Activated T-cell treated with anti-CD3 and anti-CD28 coated beads, Interleukin-2, amount 50 U/mL, for 48 hours (primary cell): Measurements from ENCODE around the gene MPZL1.
A peak's percentile ranks its signal among the peaks of the same experiment; 100 is the strongest.
"Not testable (repeated sequence)": the region's sequence is repeated elsewhere in the genome, so short reads cannot be mapped to it uniquely, and the experiment has no call there.

Source experiments
- DNase-seq, 2 experiments: peaks; one replicate each; pipeline ENCODE4 v3.0.0-alpha.2; 2020

The MPZL1 gene

DNA sequence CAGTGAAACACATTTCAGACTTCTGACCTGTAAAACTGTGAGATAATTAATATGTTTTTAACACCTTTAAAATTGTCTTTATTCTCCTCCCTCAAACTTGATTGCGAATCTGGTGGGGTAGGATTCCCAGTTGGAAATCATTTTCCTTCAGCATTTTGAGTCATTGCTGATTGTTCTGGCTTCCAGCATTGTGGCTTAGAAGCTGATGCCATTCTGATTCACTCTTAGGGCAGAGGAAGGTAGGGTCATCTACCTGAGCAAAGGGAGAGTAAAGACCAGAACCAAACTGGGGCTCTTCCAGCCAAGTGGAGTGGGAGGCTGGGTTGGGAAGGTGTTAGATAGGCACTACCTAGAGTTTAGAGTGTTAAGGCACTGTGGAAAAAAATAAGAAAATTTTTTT lies 61.2 kb downstream of the MPZL1 start:
- DNase-seq, result no peak

- DNase-seq, result no peak
These were observed 63.2 kb downstream of the MPZL1 start for GRCh38 chr1:167784876-167785550.

GRCh38 chr1:167786502-167786901 lies 64.7 kb downstream of the MPZL1 start:
- no peak for DNase-seq

DNA sequence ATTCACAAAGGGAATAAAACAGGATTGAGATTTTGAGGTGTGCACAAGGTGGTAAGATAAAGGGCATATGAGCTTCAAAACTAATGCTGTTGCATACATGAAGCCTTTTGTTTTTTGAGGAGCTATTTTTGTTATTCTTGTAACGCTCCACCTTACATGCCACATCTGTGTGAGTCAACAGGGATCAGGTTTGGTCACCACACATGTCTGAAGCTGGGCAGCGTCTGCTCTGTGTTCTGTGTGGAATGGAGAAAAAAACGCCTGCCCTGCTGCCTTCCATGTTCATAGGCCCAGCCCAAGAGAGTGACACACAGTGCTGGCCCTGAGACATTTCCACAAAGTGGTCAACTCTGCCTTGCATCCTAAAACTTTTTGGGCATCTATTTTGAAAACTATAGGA lies 67.7 kb downstream of the MPZL1 start:
- no peak for DNase-seq

DNA sequence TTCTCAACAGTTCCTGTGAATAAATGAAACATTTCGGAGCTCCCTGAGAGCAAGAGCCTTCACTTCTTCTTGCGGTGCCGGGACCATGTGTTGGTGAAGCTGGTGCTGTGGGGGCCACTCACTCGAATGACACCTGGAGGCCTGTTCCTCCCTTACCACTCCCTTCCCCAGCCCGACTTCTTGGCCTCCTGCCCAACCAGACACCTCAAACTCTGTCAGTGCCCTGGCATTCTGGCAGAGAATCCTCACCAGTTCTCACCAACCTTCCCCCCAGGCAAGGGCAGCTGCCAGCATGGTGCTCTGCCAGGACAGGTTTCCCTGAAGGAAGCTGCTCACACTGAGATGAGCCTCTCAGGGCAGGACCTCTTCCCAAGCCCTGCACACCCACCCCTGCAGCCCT lies 68.3 kb downstream of the MPZL1 start:
- DNase-seq, result no peak

- DNase-seq, result no peak
These were observed 69.8 kb downstream of the MPZL1 start for GRCh38 chr1:167791281-167792187.

DNA sequence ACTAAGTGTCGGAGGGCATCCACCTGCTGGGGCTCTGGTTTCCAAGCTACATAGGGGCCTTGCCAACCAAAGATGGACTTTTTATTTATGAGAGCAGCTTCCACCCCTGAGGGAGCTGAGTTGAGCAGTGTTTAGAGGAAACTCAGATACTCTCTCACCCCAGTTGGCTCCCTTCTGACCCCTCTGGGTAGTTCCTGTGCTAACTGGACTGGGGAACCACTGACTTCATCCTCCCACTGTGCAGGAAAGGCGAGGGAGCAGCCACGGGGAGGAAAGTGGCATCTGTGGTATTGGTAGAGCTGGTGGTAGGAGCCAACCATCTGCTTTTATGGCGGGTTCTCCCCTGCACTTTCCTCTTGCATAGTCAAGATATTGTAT lies 70.4 kb downstream of the MPZL1 start:
- no peak for DNase-seq

DNA sequence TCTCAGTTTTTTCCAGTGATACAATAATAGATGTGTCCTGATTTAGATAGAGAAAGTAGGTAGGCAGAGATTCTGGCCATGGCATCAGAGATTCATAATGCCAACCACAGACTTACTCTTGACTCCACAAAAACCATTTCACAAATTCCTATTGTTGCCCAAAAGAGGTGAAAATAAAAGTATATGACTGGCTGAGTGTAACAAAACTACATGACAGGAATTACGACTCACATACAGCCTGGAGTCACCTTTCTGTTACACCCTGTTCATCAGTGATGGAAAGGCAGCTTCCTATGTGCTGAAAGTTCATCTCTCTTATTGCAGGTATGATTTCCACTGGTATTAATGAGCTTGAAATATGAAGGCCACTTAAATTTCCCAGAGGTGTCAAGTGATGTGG lies 72.3 kb downstream of the MPZL1 start:
- DNase-seq, result no peak

DNA sequence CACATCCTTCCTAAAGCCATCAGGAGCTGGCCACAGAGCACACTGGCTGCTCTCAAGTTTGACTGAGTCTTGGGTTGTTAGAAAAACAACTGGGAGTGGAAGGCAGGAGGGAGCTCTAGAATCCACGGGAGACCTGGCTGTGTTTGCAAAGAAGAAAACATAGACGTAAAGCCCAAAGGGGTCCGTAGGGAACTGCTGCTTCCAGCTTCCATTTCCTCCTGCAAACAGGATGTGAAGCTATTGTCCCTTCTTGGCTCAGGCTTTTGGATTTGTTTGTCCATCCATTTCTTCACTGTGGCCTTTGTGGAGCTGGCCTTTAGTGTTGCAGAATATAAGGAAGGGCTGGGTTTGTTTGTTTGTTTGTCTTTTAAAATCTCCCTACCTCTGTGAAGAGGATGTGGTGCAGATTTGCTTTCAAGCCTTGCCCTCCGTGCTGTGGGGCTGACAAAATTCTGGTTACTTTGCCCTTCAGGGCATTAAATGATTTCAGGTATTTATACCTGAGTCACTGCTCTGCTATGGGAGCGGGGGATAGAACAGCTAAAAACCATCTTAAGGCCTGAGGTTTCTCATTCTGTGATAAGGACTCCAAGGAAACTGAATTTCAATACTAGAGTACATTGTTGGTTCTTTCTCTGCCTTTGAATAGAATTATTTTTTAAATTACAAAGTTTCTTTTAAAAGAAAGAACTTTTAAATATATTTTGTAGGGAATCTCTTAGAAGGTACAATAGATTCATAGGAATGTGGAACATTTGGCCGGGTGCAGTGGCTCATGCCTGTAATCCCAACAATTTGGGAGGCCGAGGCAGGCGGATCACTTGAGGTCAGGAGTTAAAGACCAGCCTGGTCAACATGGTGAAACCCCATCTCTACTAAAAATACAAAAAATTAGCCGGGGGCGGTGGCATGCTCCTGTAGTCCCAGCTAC lies 74.3 kb downstream of the MPZL1 start:
- no peak for DNase-seq

DNA sequence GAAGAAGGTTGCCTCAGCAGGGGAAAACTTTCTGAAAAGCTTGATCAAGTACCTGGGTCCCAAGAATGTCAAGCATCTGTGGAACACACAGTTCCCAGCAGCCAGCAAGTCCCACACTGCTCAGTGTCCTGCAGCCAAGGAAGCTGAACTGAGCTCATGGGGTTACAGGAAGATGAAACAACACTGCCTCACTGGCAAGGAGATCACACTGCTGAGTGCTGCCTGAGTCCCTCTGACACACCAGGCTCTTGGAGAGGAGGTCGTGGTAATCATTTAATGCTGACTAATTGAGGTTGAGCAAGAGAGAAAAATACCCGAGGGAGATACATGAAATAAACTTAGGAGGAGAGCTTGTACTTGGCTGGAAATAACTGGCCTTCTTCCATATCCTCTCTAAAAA lies 75.2 kb downstream of the MPZL1 start:
- peak in 1 of 2 experiments; percentile 35 for DNase-seq

GRCh38 chr1:167798952-167799351 lies 77.2 kb downstream of the MPZL1 start:
- DNase-seq, result no peak

DNA sequence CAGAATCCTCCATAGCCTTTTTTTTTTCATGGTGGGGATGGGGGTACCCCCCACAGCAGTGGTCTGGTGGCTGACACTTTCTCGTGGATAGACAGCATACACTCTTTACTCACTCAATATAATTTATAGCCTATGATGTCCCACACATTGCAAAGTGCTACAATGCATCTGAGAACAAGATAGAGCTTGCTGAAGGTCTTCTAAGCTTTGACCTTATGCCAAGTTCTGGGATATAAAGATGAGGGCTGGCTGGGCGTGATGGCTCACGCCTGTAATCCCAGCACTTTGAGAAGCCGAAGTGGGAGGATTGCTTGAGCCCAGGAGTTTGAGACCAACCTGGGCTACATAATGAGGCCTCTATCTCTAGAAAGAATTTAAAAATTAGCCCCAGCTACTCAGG lies 78.0 kb downstream of the MPZL1 start:
- DNase-seq, result no peak

DNA sequence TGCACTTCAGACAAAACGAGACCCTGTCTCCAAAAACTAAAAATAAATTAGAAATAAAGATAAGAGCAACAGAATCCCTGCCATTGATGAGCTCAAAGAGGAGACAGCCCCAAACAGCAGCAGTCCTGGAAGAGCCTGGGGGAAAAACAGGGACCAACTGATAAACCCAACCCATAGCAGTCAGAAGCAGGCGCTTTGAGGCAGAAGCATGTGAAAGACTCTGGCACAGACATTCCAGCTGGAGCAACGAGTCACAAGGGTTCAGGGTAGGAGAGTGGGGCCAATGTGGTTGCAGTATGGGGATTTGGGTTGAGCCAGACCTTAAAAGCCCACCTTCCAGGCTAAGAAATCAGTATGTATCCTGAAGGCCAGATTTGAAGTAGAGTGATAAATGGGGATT lies 78.5 kb downstream of the MPZL1 start:
- DNase-seq, result no peak

- no peak for DNase-seq
These were observed 80.5 kb downstream of the MPZL1 start for GRCh38 chr1:167802235-167802634.

GRCh38 chr1:167803358-167804207 lies 81.8 kb downstream of the MPZL1 start:
- peak; percentile 89 to 93 for DNase-seq

GRCh38 chr1:167805041-167805556 lies 83.3 kb downstream of the MPZL1 start:
- peak; percentile 39 to 41 for DNase-seq

GRCh38 chr1:167806235-167806634 lies 84.5 kb downstream of the MPZL1 start:
- DNase-seq, result not testable (repeated sequence)

DNA sequence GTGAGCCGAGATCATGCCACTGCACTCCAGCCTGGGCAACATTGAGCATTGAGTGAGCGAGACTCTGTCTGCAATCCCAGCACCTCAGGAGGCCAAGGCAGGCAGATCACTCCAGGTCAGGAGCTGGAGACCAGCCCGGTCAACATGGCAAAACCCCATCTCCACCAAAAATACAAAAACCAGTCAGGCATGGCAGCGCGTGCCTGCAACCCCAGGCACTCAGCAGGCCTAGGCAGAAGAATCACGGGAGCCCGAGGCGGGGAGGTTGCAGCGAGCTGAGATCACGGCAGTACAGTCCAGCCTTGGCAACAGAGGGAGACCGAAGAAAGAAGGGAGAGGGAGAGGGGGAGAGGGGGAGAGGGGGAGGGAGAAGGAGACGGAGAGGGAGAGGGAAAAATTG lies 84.9 kb downstream of the MPZL1 start:
- not testable (repeated sequence) for DNase-seq

GRCh38 chr1:167808104-167808503 lies 86.3 kb downstream of the MPZL1 start:
- no peak for DNase-seq

DNA sequence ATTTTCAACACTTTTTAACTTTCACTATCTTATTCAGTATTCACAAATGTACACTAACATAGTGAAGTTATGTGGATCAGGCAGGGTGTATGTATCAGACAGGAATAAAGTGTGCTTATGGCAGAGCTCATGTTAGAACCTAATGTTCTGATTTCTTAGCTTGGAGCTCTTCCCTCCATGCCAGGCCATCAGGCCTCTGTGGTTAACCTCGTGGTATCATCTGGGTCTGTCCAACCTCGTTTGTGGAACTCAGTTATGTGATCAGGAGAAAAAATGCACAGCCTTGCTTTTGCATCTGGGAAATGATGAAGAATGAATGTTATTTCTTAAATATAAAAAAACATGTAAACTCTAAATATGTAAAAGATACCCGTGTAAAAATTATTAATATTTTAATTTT lies 86.9 kb downstream of the MPZL1 start:
- no peak for DNase-seq

- no peak for DNase-seq
These were observed 91.2 kb downstream of the MPZL1 start for GRCh38 chr1:167812972-167813371.

- DNase-seq, result no peak
These were observed 93.9 kb downstream of the MPZL1 start for GRCh38 chr1:167815650-167816049.
